ENCODE data around the gene NPFFR2.

NPFFR2 gene

GRCh38 chr4:72031868-72032608 lies at the start of gene NPFFR2:
TSS of gene NPFFR2 (plus strand) at chr4:72032000. CDS start at chr4:72128592, 96,592 bp downstream.
- TF ChIP-seq CTCF (conservative IDR thresholded peaks at IDR 0.05; ENCODE audit: low read depth, low read length), result no peak
- no peak for DNase-seq (ENCODE audit: low read depth)
- peak within 1 kb of the TSS; percentile 58 for H3K4me3 ChIP-seq (ENCODE audit: low read length)

GRCh38 chr4:71992571-71993312 lies 39.1 kb upstream of the NPFFR2 start:
- H3K4me3 ChIP-seq (ENCODE audit: low read length), result no peak overlapping the region
- DNase-seq (ENCODE audit: low read depth), result no peak
- no peak for TF ChIP-seq CTCF (conservative IDR thresholded peaks at IDR 0.05; ENCODE audit: low read depth, low read length)

GRCh38 chr4:71994559-71994958 lies 37.2 kb upstream of the NPFFR2 start:
- DNase-seq (ENCODE audit: low read depth), result no peak
- H3K4me3 ChIP-seq (ENCODE audit: low read length), result no peak overlapping the region
- no peak for TF ChIP-seq CTCF (conservative IDR thresholded peaks at IDR 0.05; ENCODE audit: low read depth, low read length)

GRCh38 chr4:71995297-71995696 lies 36.5 kb upstream of the NPFFR2 start:
- H3K4me3 ChIP-seq (ENCODE audit: low read length), result no peak overlapping the region
- no peak for DNase-seq (ENCODE audit: low read depth)
- no peak for TF ChIP-seq CTCF (conservative IDR thresholded peaks at IDR 0.05; ENCODE audit: low read depth, low read length)

GRCh38 chr4:72006586-72006985 lies 25.2 kb upstream of the NPFFR2 start:
- no peak overlapping the region for H3K4me3 ChIP-seq (ENCODE audit: low read length)
- DNase-seq (ENCODE audit: low read depth), result peak; percentile 33
- no peak for TF ChIP-seq CTCF (conservative IDR thresholded peaks at IDR 0.05; ENCODE audit: low read depth, low read length)

GRCh38 chr4:72011906-72012305 lies 19.9 kb upstream of the NPFFR2 start:
- no peak overlapping the region for H3K4me3 ChIP-seq (ENCODE audit: low read length)
- TF ChIP-seq CTCF (conservative IDR thresholded peaks at IDR 0.05; ENCODE audit: low read depth, low read length), result no peak
- no peak for DNase-seq (ENCODE audit: low read depth)

- no peak for DNase-seq (ENCODE audit: low read depth)
- no peak for TF ChIP-seq CTCF (conservative IDR thresholded peaks at IDR 0.05; ENCODE audit: low read depth, low read length)
- no peak overlapping the region for H3K4me3 ChIP-seq (ENCODE audit: low read length)
Measured at GRCh38 chr4:72016011-72016410, 15.8 kb upstream of the NPFFR2 start.

Measured in retinal pigment epithelial cell (primary cell).